Activated CD8-positive, alpha-beta T cell treated with anti-CD3 and anti-CD28 coated beads, Interleukin-2, amount 10 ng/mL, durations not matched to agents 7 days and 5 days (primary cell): ENCODE measurements around the gene ECHDC1. TPM values are rescaled to one million over a fixed set of nuclear protein-coding genes. Genes with fewer than 3 reads are reported as not detected.
"Not testable (repeated sequence)": the region's sequence is repeated elsewhere in the genome, so short reads cannot be mapped to it uniquely, and the experiment has no call there.

ENCODE experiments used
- ATAC-seq: fragments of 150-1000 bp; cut with Tn5 transposase; one replicate; pipeline ENCODE4 v1.10.0; 2021; ENCODE audit warnings: moderate library complexity
- CTCF ChIA-PET: fragments of 350-600 bp; sonication (Branson Sonifier 250); formaldehyde crosslinking; loops from one replicate; lab custom pipeline; 2021; ENCODE audit warnings: antibody characterized with exemption; lab: Charles Lee
- POLR2A ChIA-PET: fragments of 350-600 bp; sonication (Branson Sonifier 250); formaldehyde crosslinking; loops from one replicate; lab custom pipeline; 2021; ENCODE audit warnings: antibody characterized with exemption; lab: Charles Lee
- DNase-seq: peaks from one replicate; pipeline ENCODE4 v3.0.0-alpha.2; 2020
- H3K27ac Mint-ChIP-seq: one replicate; pipeline ENCODE4 v1.8.0; 2021; ENCODE audit warnings: mild to moderate bottlenecking, mixed read lengths
- H3K27me3 Mint-ChIP-seq: one replicate; pipeline ENCODE4 v1.8.0; 2021; ENCODE audit warnings: low read depth, mixed read lengths
- H3K36me3 Mint-ChIP-seq: one replicate; pipeline ENCODE4 v1.8.0; 2021; ENCODE audit warnings: low read depth, mixed read lengths
- H3K4me1 Mint-ChIP-seq: one replicate; pipeline ENCODE4 v1.8.0; 2021; ENCODE audit warnings: low read depth, mixed read lengths
- H3K4me3 Mint-ChIP-seq: one replicate; pipeline ENCODE4 v1.8.0; 2021; ENCODE audit warnings: mild to moderate bottlenecking, mixed read lengths
- H3K9me3 Mint-ChIP-seq: one replicate; pipeline ENCODE4 v1.8.0; 2022; ENCODE audit warnings: mixed read lengths; ENCODE audit not compliant: insufficient read depth
- total RNA-seq, 2 experiments: library from RNA; stranded (reverse); gene quantifications; one replicate each; pipeline ENCODE4 v1.2.3, GENCODE V29; 2021

ECHDC1 gene
- 10 to 100 TPM; 44.0 to 47.1 TPM for total RNA-seq

- Mint-ChIP-seq H3K4me1 (no peaks in the 10 kb centered on the region), H3K36me3 (peaks cover 3% of the 10 kb centered on the region), H3K9me3 (no peaks in the 10 kb centered on the region), H3K27ac (no peak within 1 kb of the TSS), H3K4me3 (no peak within 1 kb of the TSS), H3K27me3 (no peaks in the 10 kb centered on the region)
- DNase-seq (peak; percentile 85), ATAC-seq (peak; percentile 90)
- ChIA-PET CTCF (interaction anchor here (1.0 to 2.9 kb wide), 8 partner anchors 10 to 173 kb away, joined by 3 to 12 read pairs (median 6); partner anchors contain the start of gene RNF146), POLR2A (interaction anchor here (0.6 to 1.5 kb wide), 6 partner anchors 10 to 174 kb away, joined by 3 to 8 read pairs (median 5); partner anchors contain the start of gene RNF146)
Measured at GRCh38 chr6:127342946-127343808, at the start of gene ECHDC1. Gene ECHDC1 (minus strand): TSS chr6:127343609. CDS start chr6:127331028, 12,581 bp downstream.

- Mint-ChIP-seq H3K4me1 (no peaks in the 10 kb centered on the region), H3K4me3 (no peak overlapping the region), H3K27ac (no peak overlapping the region), H3K27me3 (peaks cover 3% of the 10 kb centered on the region), H3K9me3 (no peaks in the 10 kb centered on the region), H3K36me3 (no peaks in the 10 kb centered on the region)
- no peak for ATAC-seq
- ChIA-PET POLR2A (no interaction called here), CTCF (no interaction called here)
- no peak for DNase-seq
Measured at GRCh38 chr6:127392301-127392700, 48.9 kb upstream of the ECHDC1 start.

GRCh38 chr6:127391094-127391953 lies 47.9 kb upstream of the ECHDC1 start:
- H3K36me3 Mint-ChIP-seq: no peaks in the 10 kb centered on the region
- CTCF ChIA-PET: no interaction called here
- H3K4me3 Mint-ChIP-seq: no peak overlapping the region
- POLR2A ChIA-PET: no interaction called here
- no peaks in the 10 kb centered on the region for H3K4me1 Mint-ChIP-seq
- ATAC-seq: no peak
- no peak for DNase-seq
- H3K27ac Mint-ChIP-seq: no peak overlapping the region
- no peaks in the 10 kb centered on the region for H3K9me3 Mint-ChIP-seq
- peaks cover 3% of the 10 kb centered on the region for H3K27me3 Mint-ChIP-seq

- H3K4me3 Mint-ChIP-seq: no peak overlapping the region
- no peak for ATAC-seq
- no peaks in the 10 kb centered on the region for H3K36me3 Mint-ChIP-seq
- H3K4me1 Mint-ChIP-seq: no peaks in the 10 kb centered on the region
- peaks cover 3% of the 10 kb centered on the region for H3K27me3 Mint-ChIP-seq
- DNase-seq: no peak
- ChIA-PET CTCF (no interaction called here), POLR2A (no interaction called here)
- no peaks in the 10 kb centered on the region for H3K9me3 Mint-ChIP-seq
- no peak overlapping the region for H3K27ac Mint-ChIP-seq
Measured at GRCh38 chr6:127389706-127390105, 46.3 kb upstream of the ECHDC1 start.

- ChIA-PET POLR2A (no interaction called here), CTCF (no interaction called here)
- H3K4me1 Mint-ChIP-seq: no peaks in the 10 kb centered on the region
- no peak for ATAC-seq
- no peaks in the 10 kb centered on the region for H3K36me3 Mint-ChIP-seq
- H3K27me3 Mint-ChIP-seq: no peaks in the 10 kb centered on the region
- H3K9me3 Mint-ChIP-seq: no peaks in the 10 kb centered on the region
- H3K27ac Mint-ChIP-seq: no peak overlapping the region
- no peak overlapping the region for H3K4me3 Mint-ChIP-seq
- DNase-seq: no peak
Measured at GRCh38 chr6:127385668-127386430, 42.4 kb upstream of the ECHDC1 start.

- H3K9me3 Mint-ChIP-seq, H3K36me3 Mint-ChIP-seq, CTCF ChIA-PET, POLR2A ChIA-PET, H3K4me3 Mint-ChIP-seq, H3K27me3 Mint-ChIP-seq, ATAC-seq, H3K27ac Mint-ChIP-seq, DNase-seq, H3K4me1 Mint-ChIP-seq: not testable (repeated sequence)
Measured at GRCh38 chr6:127384848-127385247, 41.4 kb upstream of the ECHDC1 start.

GRCh38 chr6:127383988-127384387 lies 40.6 kb upstream of the ECHDC1 start:
- Mint-ChIP-seq H3K36me3 (no peaks in the 10 kb centered on the region), H3K9me3 (no peaks in the 10 kb centered on the region), H3K27me3 (no peaks in the 10 kb centered on the region), H3K4me3 (no peak overlapping the region), H3K27ac (no peak overlapping the region), H3K4me1 (no peaks in the 10 kb centered on the region)
- DNase-seq: no peak
- ChIA-PET CTCF (interaction anchor here (1.0 kb wide), 1 partner anchor 14 kb away, joined by 4 read pairs; no protein-coding TSS in a partner anchor), POLR2A (no interaction called here)
- no peak for ATAC-seq

GRCh38 chr6:127382413-127382812 lies 39.0 kb upstream of the ECHDC1 start:
- ChIA-PET CTCF (interaction anchor here (0.8 kb wide), 1 partner anchor 83 kb away, joined by 3 read pairs; no protein-coding TSS in a partner anchor), POLR2A (no interaction called here)
- no peaks in the 10 kb centered on the region for H3K27me3 Mint-ChIP-seq
- H3K27ac Mint-ChIP-seq: no peak overlapping the region
- H3K9me3 Mint-ChIP-seq: no peaks in the 10 kb centered on the region
- no peak overlapping the region for H3K4me3 Mint-ChIP-seq
- no peaks in the 10 kb centered on the region for H3K36me3 Mint-ChIP-seq
- DNase-seq (no peak), ATAC-seq (no peak)
- H3K4me1 Mint-ChIP-seq: no peaks in the 10 kb centered on the region

GRCh38 chr6:127381384-127381783 lies 38.0 kb upstream of the ECHDC1 start:
- Mint-ChIP-seq H3K4me1 (no peaks in the 10 kb centered on the region), H3K9me3 (no peaks in the 10 kb centered on the region)
- POLR2A ChIA-PET: no interaction called here

GRCh38 chr6:127376685-127377084 lies 33.3 kb upstream of the ECHDC1 start:
- no peak overlapping the region for H3K27ac Mint-ChIP-seq
- H3K9me3 Mint-ChIP-seq: no peaks in the 10 kb centered on the region
- H3K27me3 Mint-ChIP-seq: no peaks in the 10 kb centered on the region
- POLR2A ChIA-PET: no interaction called here
- no peak overlapping the region for H3K4me3 Mint-ChIP-seq
- H3K4me1 Mint-ChIP-seq: no peaks in the 10 kb centered on the region
- ATAC-seq: no peak
- no peak for DNase-seq
- CTCF ChIA-PET: no interaction called here
- no peaks in the 10 kb centered on the region for H3K36me3 Mint-ChIP-seq

More at GRCh38 chr6:127381384-127381783, 38.0 kb upstream of the ECHDC1 start:
- Mint-ChIP-seq H3K27me3 (no peaks in the 10 kb centered on the region), H3K27ac (no peak overlapping the region), H3K4me3 (no peak overlapping the region), H3K36me3 (no peaks in the 10 kb centered on the region)
- ATAC-seq: no peak
- no peak for DNase-seq
- CTCF ChIA-PET: no interaction called here

GRCh38 chr6:127367023-127367375 lies 23.6 kb upstream of the ECHDC1 start:
- Mint-ChIP-seq H3K4me1 (no peaks in the 10 kb centered on the region), H3K4me3 (no peak overlapping the region), H3K27me3 (no peaks in the 10 kb centered on the region), H3K27ac (no peak overlapping the region), H3K36me3 (no peaks in the 10 kb centered on the region), H3K9me3 (no peaks in the 10 kb centered on the region)
- POLR2A ChIA-PET: no interaction called here
- DNase-seq: no peak
- ATAC-seq: no peak
- CTCF ChIA-PET: no interaction called here
